Uterus (tissue), 2 donors: ENCODE results near the gene ARHGAP11A.
"Not testable (repeated sequence)": the region's sequence is repeated elsewhere in the genome, so short reads cannot be mapped to it uniquely, and the experiment has no call there.

Source experiments
- POLR2A ChIP-seq, 2 donors: fragments of 450-650 bp; IDR thresholded peaks; one replicate each; pipeline ENCODE4 v1.6.1; 2016; ENCODE audit warnings: antibody characterized with exemption in 2 of 2, mild to moderate bottlenecking in 1 of 2, moderate library complexity in 1 of 2
- TF ChIP-seq, protein P1 (sequence below), 4 experiments: fragments of 200-600 bp in 2 of 4; fragments of 450-650 bp in 2 of 4; sonication (generic) in 2 of 4; IDR thresholded peaks; one replicate each; pipeline ENCODE4 v1.5.1; 2016 to 2019; ENCODE audit warnings: antibody characterized with exemption in 4 of 4, mild to moderate bottlenecking in 2 of 4, moderate library complexity in 1 of 4

DNA sequence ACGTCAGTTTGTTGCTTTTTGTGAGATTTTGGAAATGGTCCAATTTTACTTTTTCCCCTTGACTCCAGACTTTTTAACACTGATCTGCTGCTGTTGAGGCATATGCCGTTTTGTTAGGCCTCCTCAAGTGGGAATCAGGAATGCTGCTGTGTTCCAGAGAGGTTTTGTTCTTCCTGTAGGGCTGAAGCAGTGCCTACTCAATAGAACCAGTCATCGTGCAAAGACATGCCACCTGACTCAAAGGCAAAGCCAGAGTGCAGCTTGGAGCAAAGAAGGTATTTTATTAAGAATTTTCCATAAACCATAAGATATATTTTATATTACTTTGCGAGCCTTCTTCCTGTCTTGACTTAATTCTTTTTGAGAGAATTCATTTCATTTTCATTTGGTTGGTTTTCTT lies 29.5 kb upstream of the ARHGAP11A start:
- not testable (repeated sequence) for TF ChIP-seq POLR2A (IDR thresholded peaks at IDR 0.05)
- TF ChIP-seq, protein P1, sequence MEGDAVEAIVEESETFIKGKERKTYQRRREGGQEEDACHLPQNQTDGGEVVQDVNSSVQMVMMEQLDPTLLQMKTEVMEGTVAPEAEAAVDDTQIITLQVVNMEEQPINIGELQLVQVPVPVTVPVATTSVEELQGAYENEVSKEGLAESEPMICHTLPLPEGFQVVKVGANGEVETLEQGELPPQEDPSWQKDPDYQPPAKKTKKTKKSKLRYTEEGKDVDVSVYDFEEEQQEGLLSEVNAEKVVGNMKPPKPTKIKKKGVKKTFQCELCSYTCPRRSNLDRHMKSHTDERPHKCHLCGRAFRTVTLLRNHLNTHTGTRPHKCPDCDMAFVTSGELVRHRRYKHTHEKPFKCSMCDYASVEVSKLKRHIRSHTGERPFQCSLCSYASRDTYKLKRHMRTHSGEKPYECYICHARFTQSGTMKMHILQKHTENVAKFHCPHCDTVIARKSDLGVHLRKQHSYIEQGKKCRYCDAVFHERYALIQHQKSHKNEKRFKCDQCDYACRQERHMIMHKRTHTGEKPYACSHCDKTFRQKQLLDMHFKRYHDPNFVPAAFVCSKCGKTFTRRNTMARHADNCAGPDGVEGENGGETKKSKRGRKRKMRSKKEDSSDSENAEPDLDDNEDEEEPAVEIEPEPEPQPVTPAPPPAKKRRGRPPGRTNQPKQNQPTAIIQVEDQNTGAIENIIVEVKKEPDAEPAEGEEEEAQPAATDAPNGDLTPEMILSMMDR (IDR thresholded peaks at IDR 0.05), result not testable (repeated sequence)
